HEK293 (cell line): Measurements from ENCODE around the gene PRR19.

Source experiments
- CTCF ChIP-seq: fragments of 450-650 bp; formaldehyde crosslinking; IDR thresholded peaks from 2 replicates; pipeline ENCODE4 v1.5.1; 2016; ENCODE audit warnings: missing biosample characterization, missing genetic modification characterization
- HOXA7 ChIP-seq: sonication (generic); formaldehyde crosslinking; IDR thresholded peaks from 2 replicates; pipeline ENCODE4 v1.8.1; 2022; ENCODE audit warnings: missing genetic modification reagents, borderline replicate concordance
- ZBTB10 ChIP-seq: fragments of 450-650 bp; formaldehyde crosslinking; IDR thresholded peaks from 2 replicates; pipeline ENCODE4 v1.5.1; 2016; ENCODE audit warnings: missing biosample characterization, missing genetic modification characterization
- ZNF311 ChIP-seq: fragments of 450-650 bp; formaldehyde crosslinking; IDR thresholded peaks from 2 replicates; pipeline ENCODE4 v1.5.1; 2017; ENCODE audit warnings: missing biosample characterization, missing genetic modification characterization, borderline replicate concordance

- TF ChIP-seq ZNF311 (tag by site-specific recombination) (no peak), CTCF (tag by site-specific recombination) (no peak), ZBTB10 (tag by site-specific recombination) (peak; percentile 79), HOXA7 (CRISPR knock-in tag) (no peak)
These were observed 17.2 kb upstream of the PRR19 start for GRCh38 chr19:42284591-42285341.
